Measurements from ENCODE around the gene SPOP.

- TF ChIP-seq, protein P1, sequence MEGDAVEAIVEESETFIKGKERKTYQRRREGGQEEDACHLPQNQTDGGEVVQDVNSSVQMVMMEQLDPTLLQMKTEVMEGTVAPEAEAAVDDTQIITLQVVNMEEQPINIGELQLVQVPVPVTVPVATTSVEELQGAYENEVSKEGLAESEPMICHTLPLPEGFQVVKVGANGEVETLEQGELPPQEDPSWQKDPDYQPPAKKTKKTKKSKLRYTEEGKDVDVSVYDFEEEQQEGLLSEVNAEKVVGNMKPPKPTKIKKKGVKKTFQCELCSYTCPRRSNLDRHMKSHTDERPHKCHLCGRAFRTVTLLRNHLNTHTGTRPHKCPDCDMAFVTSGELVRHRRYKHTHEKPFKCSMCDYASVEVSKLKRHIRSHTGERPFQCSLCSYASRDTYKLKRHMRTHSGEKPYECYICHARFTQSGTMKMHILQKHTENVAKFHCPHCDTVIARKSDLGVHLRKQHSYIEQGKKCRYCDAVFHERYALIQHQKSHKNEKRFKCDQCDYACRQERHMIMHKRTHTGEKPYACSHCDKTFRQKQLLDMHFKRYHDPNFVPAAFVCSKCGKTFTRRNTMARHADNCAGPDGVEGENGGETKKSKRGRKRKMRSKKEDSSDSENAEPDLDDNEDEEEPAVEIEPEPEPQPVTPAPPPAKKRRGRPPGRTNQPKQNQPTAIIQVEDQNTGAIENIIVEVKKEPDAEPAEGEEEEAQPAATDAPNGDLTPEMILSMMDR (IDR thresholded peaks at IDR 0.05), result peak; percentile 89 to 98 (median 95)
- TF ChIP-seq POLR2A (IDR thresholded peaks at IDR 0.05), result no peak
Observed at GRCh38 chr17:49694847-49695697, 17.2 kb upstream of the SPOP start.
